NCI-H748 treated with DMSO at 0.1 percent for 48 hours (cell line): ENCODE results near the gene ACSS1.
A peak's percentile ranks its signal among the peaks of the same experiment; 100 is the strongest.

Experiments used
- DNase-seq: peaks from one replicate; lab custom pipeline; 2025; lab: John Stamatoyannopoulos, UW

The ACSS1 gene

GRCh38 chr20:24971376-24972101, 86.4 kb downstream of the ACSS1 start:
- no peak for DNase-seq

- DNase-seq = no peak
Measured at GRCh38 chr20:24970754-24971153, 87.2 kb downstream of the ACSS1 start.

GRCh38 chr20:24970030-24970553, 87.8 kb downstream of the ACSS1 start:
- no peak for DNase-seq

GRCh38 chr20:24969186-24970029, 88.5 kb downstream of the ACSS1 start:
- no peak for DNase-seq

- DNase-seq = no peak
Measured at GRCh38 chr20:24968278-24968800, 89.6 kb downstream of the ACSS1 start.

- DNase-seq = no peak
Measured at GRCh38 chr20:24966317-24967012, 91.5 kb downstream of the ACSS1 start.

- no peak for DNase-seq
Measured at GRCh38 chr20:24965065-24965919, 92.6 kb downstream of the ACSS1 start.

GRCh38 chr20:24964506-24964840, 93.5 kb downstream of the ACSS1 start:
- DNase-seq = no peak

GRCh38 chr20:24963672-24964505, 94.0 kb downstream of the ACSS1 start:
- DNase-seq = no peak

- DNase-seq = no peak
Measured at GRCh38 chr20:24962510-24962909, 95.4 kb downstream of the ACSS1 start.

GRCh38 chr20:24962182-24962492, 95.8 kb downstream of the ACSS1 start:
- no peak for DNase-seq

GRCh38 chr20:24961384-24962181, 96.4 kb downstream of the ACSS1 start:
- no peak for DNase-seq

- peak; percentile 16 for DNase-seq
Measured at GRCh38 chr20:24960861-24961260, 97.1 kb downstream of the ACSS1 start.

- DNase-seq = no peak
Measured at GRCh38 chr20:24960302-24960801, 97.6 kb downstream of the ACSS1 start.

GRCh38 chr20:24959591-24960301, 98.2 kb downstream of the ACSS1 start:
- DNase-seq = no peak

- no peak for DNase-seq
Measured at GRCh38 chr20:24958506-24959385, 99.2 kb downstream of the ACSS1 start.

GRCh38 chr20:24957326-24958016, 100.5 kb downstream of the ACSS1 start:
- no peak for DNase-seq
